B cell (primary cell): ENCODE data around the gene LCN12. TPM values are rescaled to one million over a fixed set of nuclear protein-coding genes. Genes with fewer than 3 reads are reported as not detected.
"Not testable (repeated sequence)": the region's sequence is repeated elsewhere in the genome, so short reads cannot be mapped to it uniquely, and the experiment has no call there.

ENCODE experiments used
- ATAC-seq: fragments of 200-7000 bp; cut with Tn5 transposase; one replicate; pipeline ENCODE4 v1.10.0; 2021; ENCODE audit warnings: low read depth, mild to moderate bottlenecking, moderate number of reproducible peaks, moderate library complexity
- CTCF ChIA-PET: fragments of 350-600 bp; sonication (Branson Sonifier 250); formaldehyde crosslinking; loops from one replicate; lab custom pipeline; 2021; ENCODE audit warnings: antibody characterized with exemption, inconsistent platforms; lab: Charles Lee
- POLR2A ChIA-PET: fragments of 350-600 bp; sonication (Branson Sonifier 250); formaldehyde crosslinking; loops from one replicate; lab custom pipeline; 2021; ENCODE audit warnings: antibody characterized with exemption; lab: Charles Lee
- DNase-seq: peaks from one replicate; pipeline ENCODE4 v3.0.0; 2013
- H2AFZ ChIP-seq: 2 replicates; pipeline ENCODE4 v1.6.1; 2012; ENCODE audit warnings: mild to moderate bottlenecking, low read depth, low read length; ENCODE audit not compliant: insufficient read depth, poor library complexity, severe bottlenecking
- H3K27ac ChIP-seq, 2 donors: 1 replicate in 1 of 2; 2 replicates in 1 of 2; pipeline ENCODE4 v1.5.1; 2012 to 2013; ENCODE audit warnings: low read length in 2 of 2, mild to moderate bottlenecking in 2 of 2, moderate library complexity in 1 of 2
- H3K27me3 ChIP-seq, 4 experiments: fragments of 200-600 bp in 1 of 4; sonication (generic) in 1 of 4; replicated peaks in 1 of 4; 1 replicate in 2 of 4; 2 replicates in 2 of 4; pipeline versions ENCODE4 v1.6.1 to v1.7.0; 2013 to 2016; ENCODE audit warnings: low read length in 3 of 4, mild to moderate bottlenecking in 2 of 4, mixed read lengths in 1 of 4, moderate library complexity in 1 of 4; ENCODE audit not compliant: insufficient read depth in 4 of 4, control insufficient read depth in 3 of 4; ENCODE audit errors: control extremely low read depth in 1 of 4
- H3K36me3 ChIP-seq, 2 experiments: replicated peaks in 1 of 2; 1 replicate in 1 of 2; 2 replicates in 1 of 2; pipeline versions ENCODE4 v1.6.1 to v1.7.1; 2013; ENCODE audit warnings: low read length in 1 of 2; ENCODE audit not compliant: insufficient read depth in 2 of 2, control insufficient read depth in 1 of 2; ENCODE audit errors: control extremely low read depth in 1 of 2, extremely low read depth in 1 of 2
- H3K4me1 ChIP-seq, 2 donors: fragments of 200-600 bp in 1 of 2; sonication (generic) in 1 of 2; 1 replicate in 1 of 2; 2 replicates in 1 of 2; pipeline versions ENCODE4 v1.5.1 to v1.6.1; 2013 to 2017; ENCODE audit warnings: low read length in 2 of 2; ENCODE audit not compliant: control insufficient read depth in 2 of 2, insufficient read depth in 2 of 2
- H3K4me2 ChIP-seq: replicated peaks from 2 replicates; pipeline ENCODE3; 2012; ENCODE audit warnings: mild to moderate bottlenecking, low read depth, low read length; ENCODE audit not compliant: poor library complexity, severe bottlenecking
- H3K4me3 ChIP-seq, 5 experiments: fragments of 200-600 bp in 1 of 5; sonication (generic) in 1 of 5; 1 replicate in 3 of 5; 2 replicates in 2 of 5; pipeline versions ENCODE4 v1.5.1 to v1.7.0; 2011 to 2016; ENCODE audit warnings: low read length in 4 of 5, mild to moderate bottlenecking in 4 of 5, low read depth in 2 of 5, control low read depth in 1 of 5, moderate library complexity in 1 of 5; ENCODE audit not compliant: insufficient read depth in 1 of 5; ENCODE audit errors: control extremely low read depth in 1 of 5, extremely low read depth in 1 of 5
- H3K79me2 ChIP-seq: fragments of 200-600 bp; sonication (generic); one replicate; pipeline ENCODE4 v1.6.0; 2016; ENCODE audit warnings: low read length; ENCODE audit not compliant: control insufficient read depth, insufficient read depth
- H3K9ac ChIP-seq: fragments of 200-600 bp; sonication (generic); 2 replicates; pipeline ENCODE4 v1.6.1; 2017; ENCODE audit warnings: mild to moderate bottlenecking, low read length, moderate library complexity
- H3K9me3 ChIP-seq, 3 donors: one replicate each; pipeline versions ENCODE4 v1.6.1 to v1.7.1; 2013; ENCODE audit warnings: low read length in 2 of 3; ENCODE audit not compliant: control insufficient read depth in 2 of 3, insufficient read depth in 1 of 3; ENCODE audit errors: control extremely low read depth in 1 of 3
- H4K20me1 ChIP-seq: 2 replicates; pipeline ENCODE4 v1.6.0; 2012; ENCODE audit warnings: mild to moderate bottlenecking, low read length; ENCODE audit not compliant: insufficient read depth, control insufficient read depth, poor library complexity, severe bottlenecking
- H3K27ac Mint-ChIP-seq: one replicate; pipeline ENCODE4 v1.8.0; 2021; ENCODE audit warnings: mixed read lengths
- H3K27me3 Mint-ChIP-seq: one replicate; pipeline ENCODE4 v1.8.0; 2021; ENCODE audit warnings: mixed read lengths
- H3K4me1 Mint-ChIP-seq: one replicate; pipeline ENCODE4 v1.8.0; 2021; ENCODE audit warnings: mixed read lengths
- H3K4me3 Mint-ChIP-seq: one replicate; pipeline ENCODE4 v1.8.0; 2021; ENCODE audit warnings: mixed read lengths
- H3K9me3 Mint-ChIP-seq: one replicate; pipeline ENCODE4 v1.8.0; 2022; ENCODE audit warnings: mixed read lengths; ENCODE audit not compliant: insufficient read depth
- WGBS: methylation state at CpG from one replicate; pipeline ENCODE4 v1.1.5; 2013; ENCODE audit warnings: missing lambda C conversion rate; ENCODE audit not compliant: insufficient coverage; 5-methylcytosine and 5-hydroxymethylcytosine counted together
- intact Hi-C: fragments of 100-400 bp; cut with micrococcal nuclease; formaldehyde crosslinking; loops from one replicate; pipeline ENCODE4 v1.10.0; 2022
- polyA plus RNA-seq: library from polyadenylated mRNA; depleted of rRNA; stranded (reverse); fragments of >200 nt; gene quantifications from 2 replicates; pipeline ENCODE4 v1.2.3, GENCODE V29; 2012
- total RNA-seq, 2 donors: library from RNA; stranded (reverse); fragments of 120-200 nt in 1 of 2; gene quantifications; 1 replicate in 1 of 2; 2 replicates in 1 of 2; pipeline versions ENCODE4 v1.2.3 to v1.2.4, GENCODE V29; 2013 to 2022
- TF ChIP-seq, protein P1 (sequence below): fragments of 200-600 bp; IDR thresholded peaks from one replicate; pipeline ENCODE4 v1.8.0; 2022; ENCODE audit warnings: antibody characterized with exemption, mild to moderate bottlenecking

Gene LCN12
- total and polyA plus RNA-seq, 2 donors (not counting 1 experiment from before 2014, with no cell fraction given), result 2.4 to 2.6 TPM

DNA sequence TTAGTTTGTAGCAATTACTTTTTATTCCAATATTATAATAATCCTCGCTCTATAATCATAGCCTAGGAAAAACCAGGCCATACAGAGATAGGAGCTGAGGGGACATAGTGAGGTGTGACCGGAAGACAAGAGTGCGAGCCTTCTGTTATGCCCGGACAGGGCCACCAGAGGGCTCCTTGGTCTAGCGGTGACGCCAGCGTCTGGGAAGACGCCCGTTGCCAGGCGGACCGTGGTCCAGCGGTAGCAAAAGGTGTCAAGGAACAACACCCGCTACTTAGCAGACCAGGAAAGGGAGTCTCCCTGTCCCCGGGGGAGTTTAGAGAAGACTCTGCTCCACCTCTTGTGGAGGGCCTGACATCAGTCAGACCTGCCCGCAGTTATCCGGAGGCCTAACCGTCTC, 52.2 kb downstream of the LCN12 start:
- DNase-seq, H3K27ac ChIP-seq, H3K27me3 Mint-ChIP-seq, ATAC-seq, H3K9ac ChIP-seq, H3K4me2 ChIP-seq, H3K9me3 ChIP-seq, H3K27ac Mint-ChIP-seq, H2AFZ ChIP-seq, POLR2A ChIA-PET, H3K4me3 Mint-ChIP-seq, H3K27me3 ChIP-seq, H3K79me2 ChIP-seq, H3K4me3 ChIP-seq, H3K36me3 ChIP-seq, H4K20me1 ChIP-seq, H3K9me3 Mint-ChIP-seq: not testable (repeated sequence)
- peaks cover 17% of the 10 kb centered on the region for H3K4me1 Mint-ChIP-seq
- H3K4me1 ChIP-seq, result peaks cover 17 to 21% of the 10 kb centered on the region in 2 donors
- TF ChIP-seq, protein P1, sequence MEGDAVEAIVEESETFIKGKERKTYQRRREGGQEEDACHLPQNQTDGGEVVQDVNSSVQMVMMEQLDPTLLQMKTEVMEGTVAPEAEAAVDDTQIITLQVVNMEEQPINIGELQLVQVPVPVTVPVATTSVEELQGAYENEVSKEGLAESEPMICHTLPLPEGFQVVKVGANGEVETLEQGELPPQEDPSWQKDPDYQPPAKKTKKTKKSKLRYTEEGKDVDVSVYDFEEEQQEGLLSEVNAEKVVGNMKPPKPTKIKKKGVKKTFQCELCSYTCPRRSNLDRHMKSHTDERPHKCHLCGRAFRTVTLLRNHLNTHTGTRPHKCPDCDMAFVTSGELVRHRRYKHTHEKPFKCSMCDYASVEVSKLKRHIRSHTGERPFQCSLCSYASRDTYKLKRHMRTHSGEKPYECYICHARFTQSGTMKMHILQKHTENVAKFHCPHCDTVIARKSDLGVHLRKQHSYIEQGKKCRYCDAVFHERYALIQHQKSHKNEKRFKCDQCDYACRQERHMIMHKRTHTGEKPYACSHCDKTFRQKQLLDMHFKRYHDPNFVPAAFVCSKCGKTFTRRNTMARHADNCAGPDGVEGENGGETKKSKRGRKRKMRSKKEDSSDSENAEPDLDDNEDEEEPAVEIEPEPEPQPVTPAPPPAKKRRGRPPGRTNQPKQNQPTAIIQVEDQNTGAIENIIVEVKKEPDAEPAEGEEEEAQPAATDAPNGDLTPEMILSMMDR, result peak; percentile 54
- WGBS, result 42% methylated on average over 13 of the region's 17 CpGs
- CTCF ChIA-PET, result interaction anchor here (0.7 to 2.8 kb wide), 4 partner anchors 17 to 67 kb away, joined by 3 to 16 read pairs (median 3); no protein-coding TSS in a partner anchor
- intact Hi-C loops, result loop anchor here (1.0 kb wide), 1 partner anchor 31 kb away; no protein-coding TSS in a partner anchor

Other genes with a start within 250 kb of the LCN12 start
Only the 30 nearest of the 33 such genes appear.
- gene LCN10, start 209.3 kb upstream of the LCN12 start, total RNA-seq, result 70.7 and 76.3 TPM in 2 replicates
- 85.1 and 93.0 TPM in 2 replicates for gene LCN10, start 209.3 kb upstream of the LCN12 start, polyA plus RNA-seq
- gene LCN6, start 203.7 kb upstream of the LCN12 start, total RNA-seq, result not detected in 2 replicates
- 0.18 and 0.52 TPM in 2 replicates for gene LCN6, start 203.7 kb upstream of the LCN12 start, polyA plus RNA-seq
- 59.7 and 60.9 TPM in 2 replicates for gene LCN8, start 194.0 kb upstream of the LCN12 start, total RNA-seq
- 2.8 and 4.1 TPM in 2 replicates for gene LCN8, start 194.0 kb upstream of the LCN12 start, polyA plus RNA-seq
- not detected in 2 replicates for gene LCN15, start 187.8 kb upstream of the LCN12 start, total RNA-seq
- not detected in 2 replicates for gene LCN15, start 187.8 kb upstream of the LCN12 start, polyA plus RNA-seq
- gene TMEM141, start 160.9 kb upstream of the LCN12 start, total RNA-seq, result 35.7 and 39.1 TPM in 2 replicates
- 32.4 and 60.8 TPM in 2 replicates for gene TMEM141, start 160.9 kb upstream of the LCN12 start, polyA plus RNA-seq
- gene CCDC183, start 155.9 kb upstream of the LCN12 start, total RNA-seq, result 1.0 and 1.8 TPM in 2 replicates
- 4.0 and 4.9 TPM in 2 replicates for gene CCDC183, start 155.9 kb upstream of the LCN12 start, polyA plus RNA-seq
- gene RABL6, start 144.3 kb upstream of the LCN12 start, total RNA-seq, result 70.5 and 72.3 TPM in 2 replicates
- gene RABL6, start 144.3 kb upstream of the LCN12 start, polyA plus RNA-seq, result 32.2 and 33.6 TPM in 2 replicates
- 2.3 and 2.9 TPM in 2 replicates for gene AJM1, start 109.8 kb upstream of the LCN12 start, total RNA-seq
- gene AJM1, start 109.8 kb upstream of the LCN12 start, polyA plus RNA-seq, result 1.2 and 1.7 TPM in 2 replicates
- gene PHPT1, start 102.9 kb upstream of the LCN12 start, total RNA-seq, result 33.1 and 36.5 TPM in 2 replicates
- 21.9 and 37.2 TPM in 2 replicates for gene PHPT1, start 102.9 kb upstream of the LCN12 start, polyA plus RNA-seq
- 5.4 and 7.6 TPM in 2 replicates for gene MAMDC4, start 99.9 kb upstream of the LCN12 start, total RNA-seq
- gene MAMDC4, start 99.9 kb upstream of the LCN12 start, polyA plus RNA-seq, result 5.3 and 6.8 TPM in 2 replicates
- 259 and 261 TPM in 2 replicates for gene EDF1, start 86.0 kb upstream of the LCN12 start, total RNA-seq
- 317 and 360 TPM in 2 replicates for gene EDF1, start 86.0 kb upstream of the LCN12 start, polyA plus RNA-seq
- 54.5 and 55.4 TPM in 2 replicates for gene TRAF2, start 65.8 kb upstream of the LCN12 start, total RNA-seq
- gene TRAF2, start 65.8 kb upstream of the LCN12 start, polyA plus RNA-seq, result 25.5 and 35.5 TPM in 2 replicates
- 99.6 and 102 TPM in 2 replicates for gene FBXW5, start 7.5 kb upstream of the LCN12 start, total RNA-seq
- 156 and 195 TPM in 2 replicates for gene FBXW5, start 7.5 kb upstream of the LCN12 start, polyA plus RNA-seq
- 1.7 and 2.8 TPM in 2 replicates for gene C8G, start 7.0 kb upstream of the LCN12 start, total RNA-seq
- gene C8G, start 7.0 kb upstream of the LCN12 start, polyA plus RNA-seq, result 0.65 and 2.8 TPM in 2 replicates
- gene PTGDS, start 25.2 kb downstream of the LCN12 start, total RNA-seq, result not detected in 2 replicates
- 0.13 and 0.25 TPM in 2 replicates for gene PTGDS, start 25.2 kb downstream of the LCN12 start, polyA plus RNA-seq
- gene LCNL1, start 30.7 kb downstream of the LCN12 start, total RNA-seq, result not detected in 2 replicates
- gene LCNL1, start 30.7 kb downstream of the LCN12 start, polyA plus RNA-seq, result 0.06 TPM in 1 of 2 replicates, not detected in the other
- gene PAXX, start 40.1 kb downstream of the LCN12 start, total RNA-seq, result 73.0 and 74.8 TPM in 2 replicates
- gene PAXX, start 40.1 kb downstream of the LCN12 start, polyA plus RNA-seq, result 126 and 167 TPM in 2 replicates
- gene CLIC3, start 44.3 kb downstream of the LCN12 start, total RNA-seq, result 1.1 TPM in 2 replicates
- gene CLIC3, start 44.3 kb downstream of the LCN12 start, polyA plus RNA-seq, result 1.9 and 2.1 TPM in 2 replicates
- 29.1 and 30.7 TPM in 2 replicates for gene ABCA2, start 76.0 kb downstream of the LCN12 start, total RNA-seq
- 61.1 and 63.1 TPM in 2 replicates for gene ABCA2, start 76.0 kb downstream of the LCN12 start, polyA plus RNA-seq
- gene FUT7, start 79.8 kb downstream of the LCN12 start, total RNA-seq, result 7.0 and 8.2 TPM in 2 replicates
- gene FUT7, start 79.8 kb downstream of the LCN12 start, polyA plus RNA-seq, result 2.6 and 7.3 TPM in 2 replicates
- 0.17 and 0.39 TPM in 2 replicates for gene NPDC1, start 93.9 kb downstream of the LCN12 start, total RNA-seq
- 0.19 and 3.0 TPM in 2 replicates for gene NPDC1, start 93.9 kb downstream of the LCN12 start, polyA plus RNA-seq
- not detected in 2 replicates for gene ENTPD2, start 101.8 kb downstream of the LCN12 start, total RNA-seq
- not detected in 2 replicates for gene ENTPD2, start 101.8 kb downstream of the LCN12 start, polyA plus RNA-seq
- 0.39 and 0.73 TPM in 2 replicates for gene SAPCD2, start 118.3 kb downstream of the LCN12 start, total RNA-seq
- gene SAPCD2, start 118.3 kb downstream of the LCN12 start, polyA plus RNA-seq, result 0.45 and 0.69 TPM in 2 replicates
- gene UAP1L1, start 125.2 kb downstream of the LCN12 start, total RNA-seq, result 47.6 and 55.8 TPM in 2 replicates
- gene UAP1L1, start 125.2 kb downstream of the LCN12 start, polyA plus RNA-seq, result 29.1 and 38.1 TPM in 2 replicates
- 68.4 and 80.9 TPM in 2 replicates for gene MAN1B1, start 134.7 kb downstream of the LCN12 start, total RNA-seq
- 47.0 and 53.1 TPM in 2 replicates for gene MAN1B1, start 134.7 kb downstream of the LCN12 start, polyA plus RNA-seq
- gene DPP7, start 162.5 kb downstream of the LCN12 start, total RNA-seq, result 324 and 335 TPM in 2 replicates
- 506 and 546 TPM in 2 replicates for gene DPP7, start 162.5 kb downstream of the LCN12 start, polyA plus RNA-seq
- not detected in 2 replicates for gene GRIN1, start 186.9 kb downstream of the LCN12 start, total RNA-seq
- 0.04 TPM in 1 of 2 replicates, not detected in the other for gene GRIN1, start 186.9 kb downstream of the LCN12 start, polyA plus RNA-seq
- gene LRRC26, start 217.8 kb downstream of the LCN12 start, total RNA-seq, result not detected in 2 replicates
- not detected in 2 replicates for gene LRRC26, start 217.8 kb downstream of the LCN12 start, polyA plus RNA-seq
- not detected in 2 replicates for gene TMEM210, start 219.8 kb downstream of the LCN12 start, total RNA-seq
- gene TMEM210, start 219.8 kb downstream of the LCN12 start, polyA plus RNA-seq, result not detected in 2 replicates
- gene ANAPC2, start 236.3 kb downstream of the LCN12 start, total RNA-seq, result 121 and 129 TPM in 2 replicates
- 127 and 138 TPM in 2 replicates for gene ANAPC2, start 236.3 kb downstream of the LCN12 start, polyA plus RNA-seq